HEK293T (cell line): Measurements from ENCODE around the gene GALNT16.

Experiments used
- CTCF ChIA-PET: fragments of 350-600 bp; formaldehyde crosslinking; extraction: SDS; loops from one replicate; lab custom pipeline; 2021; ENCODE audit warnings: antibody characterized with exemption, inconsistent platforms; lab: Yijun Ruan, JAX
- POLR2A ChIA-PET: fragments of 350-600 bp; formaldehyde crosslinking; extraction: SDS; loops from one replicate; lab custom pipeline; 2020; ENCODE audit warnings: antibody characterized with exemption, inconsistent platforms; lab: Yijun Ruan, JAX
- DNase-seq: peaks from one replicate; pipeline ENCODE4 v3.0.0; 2012; ENCODE audit warnings: mixed read lengths; ENCODE audit errors: extremely low spot score
- ARNT ChIP-seq: fragments of 450-650 bp; IDR thresholded peaks from 2 replicates; pipeline ENCODE4 v1.6.1; 2017; ENCODE audit warnings: mild to moderate bottlenecking
- BHLHE40 ChIP-seq: fragments of 450-650 bp; IDR thresholded peaks from 2 replicates; pipeline ENCODE4 v1.6.1; 2016; ENCODE audit warnings: mild to moderate bottlenecking, moderate library complexity, borderline replicate concordance
- CTBP1 ChIP-seq: fragments of 450-650 bp; IDR thresholded peaks from 2 replicates; pipeline ENCODE4 v1.6.1; 2016; ENCODE audit warnings: borderline replicate concordance
- ELF4 ChIP-seq: fragments of 450-650 bp; IDR thresholded peaks from 2 replicates; pipeline ENCODE4 v1.6.1; 2017; ENCODE audit warnings: antibody characterized with exemption
- FOXA1 ChIP-seq: fragments of 450-650 bp; IDR thresholded peaks from 2 replicates; pipeline ENCODE4 v1.6.1; 2016; ENCODE audit warnings: mild to moderate bottlenecking
- FOXK2 ChIP-seq: fragments of 450-650 bp; IDR thresholded peaks from 2 replicates; pipeline ENCODE4 v1.6.1; 2016; ENCODE audit warnings: mild to moderate bottlenecking
- FOXM1 ChIP-seq: fragments of 450-650 bp; IDR thresholded peaks from 2 replicates; pipeline ENCODE4 v1.6.1; 2017; ENCODE audit warnings: mild to moderate bottlenecking, borderline replicate concordance
- HDGF ChIP-seq: fragments of 450-650 bp; IDR thresholded peaks from 2 replicates; pipeline ENCODE4 v1.6.1; 2017; ENCODE audit warnings: antibody characterized with exemption, borderline replicate concordance
- L3MBTL2 ChIP-seq: fragments of 450-650 bp; conservative IDR thresholded peaks from 2 replicates; pipeline ENCODE4 v1.6.1; 2016; ENCODE audit warnings: mild to moderate bottlenecking
- LEF1 ChIP-seq: fragments of 450-650 bp; IDR thresholded peaks from 2 replicates; pipeline ENCODE4 v1.6.1; 2017; ENCODE audit warnings: mild to moderate bottlenecking, borderline replicate concordance
- NFRKB ChIP-seq: fragments of 450-650 bp; IDR thresholded peaks from 2 replicates; pipeline ENCODE4 v1.6.1; 2016; ENCODE audit warnings: mild to moderate bottlenecking, moderate library complexity
- SP1 ChIP-seq: fragments of 450-650 bp; IDR thresholded peaks from 2 replicates; pipeline ENCODE4 v1.6.1; 2017
- SUZ12 ChIP-seq: fragments of 450-650 bp; IDR thresholded peaks from 2 replicates; pipeline ENCODE4 v1.6.1; 2016; ENCODE audit warnings: mild to moderate bottlenecking
- TARDBP ChIP-seq: fragments of 450-650 bp; IDR thresholded peaks from 2 replicates; pipeline ENCODE4 v1.6.1; 2016
- ZNF384 ChIP-seq: fragments of 450-650 bp; IDR thresholded peaks from 2 replicates; pipeline ENCODE4 v1.6.1; 2016
- TF ChIP-seq, protein P1 (sequence below): fragments of 450-650 bp; IDR thresholded peaks from 2 replicates; pipeline ENCODE4 v1.6.1; 2016

GALNT16 gene

DNA sequence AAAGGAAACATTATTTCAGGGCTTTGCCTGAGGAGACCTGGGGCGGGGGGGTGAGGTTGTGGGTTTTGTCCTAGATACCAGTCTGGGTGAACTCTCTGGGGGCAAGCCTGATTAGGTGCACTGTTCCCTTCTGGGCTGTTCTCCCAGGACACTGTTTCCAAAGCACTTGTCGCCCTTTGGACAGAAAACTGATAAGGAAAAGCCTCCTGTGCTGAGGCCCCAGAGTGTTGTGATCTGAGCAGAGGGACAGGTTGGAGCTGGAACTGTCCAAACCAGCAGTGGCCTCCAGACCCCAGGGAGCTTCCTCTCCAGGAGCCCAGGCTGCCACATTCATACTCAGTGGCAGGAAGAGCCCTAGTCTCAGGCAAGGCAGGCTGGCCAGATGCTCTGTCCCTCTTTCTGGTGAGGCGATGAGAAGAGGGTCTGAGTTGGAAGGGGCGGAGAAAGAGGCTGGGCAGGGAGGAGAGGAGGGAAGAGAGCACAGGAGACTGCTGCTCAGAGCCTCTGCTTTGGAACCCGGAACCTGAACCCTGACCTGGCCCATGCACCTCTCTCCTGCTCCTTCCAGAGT, 1.9 kb downstream of the GALNT16 start:
- POLR2A ChIA-PET, result interaction anchor here (2.1 kb wide), 1 partner anchor 136 kb away, joined by 5 read pairs; the partner anchor contains the start of genes ERH and SLC39A9
- TF ChIP-seq TARDBP, result no peak
- TF ChIP-seq SUZ12, result no peak
- no peak for TF ChIP-seq ELF4
- TF ChIP-seq BHLHE40, result no peak
- no peak for TF ChIP-seq ZNF384
- TF ChIP-seq ARNT, result no peak
- no peak for TF ChIP-seq L3MBTL2
- no peak for TF ChIP-seq CTBP1
- TF ChIP-seq FOXA1, result no peak
- TF ChIP-seq, protein P1, sequence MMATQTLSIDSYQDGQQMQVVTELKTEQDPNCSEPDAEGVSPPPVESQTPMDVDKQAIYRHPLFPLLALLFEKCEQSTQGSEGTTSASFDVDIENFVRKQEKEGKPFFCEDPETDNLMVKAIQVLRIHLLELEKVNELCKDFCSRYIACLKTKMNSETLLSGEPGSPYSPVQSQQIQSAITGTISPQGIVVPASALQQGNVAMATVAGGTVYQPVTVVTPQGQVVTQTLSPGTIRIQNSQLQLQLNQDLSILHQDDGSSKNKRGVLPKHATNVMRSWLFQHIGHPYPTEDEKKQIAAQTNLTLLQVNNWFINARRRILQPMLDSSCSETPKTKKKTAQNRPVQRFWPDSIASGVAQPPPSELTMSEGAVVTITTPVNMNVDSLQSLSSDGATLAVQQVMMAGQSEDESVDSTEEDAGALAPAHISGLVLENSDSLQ, result no peak
- no peak for TF ChIP-seq FOXM1
- TF ChIP-seq SP1, result no peak
- no peak for TF ChIP-seq FOXK2
- no peak for TF ChIP-seq HDGF
- CTCF ChIA-PET, result interaction anchor here (0.6 to 2.5 kb wide), 7 partner anchors 13 to 198 kb away, joined by 3 to 13 read pairs (median 4); no protein-coding TSS in a partner anchor
- no peak for DNase-seq

DNA sequence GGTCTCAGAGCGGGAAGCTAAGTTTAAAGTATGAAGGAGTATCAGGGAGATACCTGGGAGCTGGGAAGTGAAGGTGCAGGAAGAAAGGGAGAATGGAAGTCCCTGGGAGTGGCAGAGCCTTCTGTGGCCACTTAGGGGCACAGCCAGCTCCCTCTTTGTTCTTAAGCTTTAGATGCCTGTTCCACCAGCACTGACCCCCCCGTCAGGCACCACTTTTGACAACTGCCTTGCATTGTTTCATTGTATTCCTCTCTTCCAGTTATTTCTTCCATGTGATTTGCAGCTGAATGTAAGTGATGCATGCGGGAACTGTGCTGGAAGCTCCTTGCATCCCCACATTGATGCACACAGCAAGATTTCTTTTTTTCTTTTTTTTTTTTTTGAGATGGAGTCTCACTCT, 2.6 kb downstream of the GALNT16 start:
- no peak for TF ChIP-seq FOXK2
- no peak for TF ChIP-seq SUZ12
- TF ChIP-seq, protein P1, result no peak
- TF ChIP-seq NFRKB, result no peak
- no peak for TF ChIP-seq ARNT
- TF ChIP-seq TARDBP, result no peak
- TF ChIP-seq HDGF, result no peak
- TF ChIP-seq CTBP1, result no peak
- no peak for TF ChIP-seq ELF4
- TF ChIP-seq LEF1, result no peak
- TF ChIP-seq L3MBTL2, result no peak
- no peak for TF ChIP-seq FOXA1
- TF ChIP-seq ZNF384, result no peak
- no peak for TF ChIP-seq BHLHE40
- no peak for TF ChIP-seq SP1
- no peak for TF ChIP-seq FOXM1
- POLR2A ChIA-PET, result interaction anchor here (2.1 kb wide), 1 partner anchor 136 kb away, joined by 5 read pairs; the partner anchor contains the start of genes ERH and SLC39A9
- no peak for DNase-seq
- CTCF ChIA-PET, result interaction anchor here (0.6 to 2.5 kb wide), 3 partner anchors 16 to 133 kb away, joined by 3 to 13 read pairs (median 4); no protein-coding TSS in a partner anchor

DNA sequence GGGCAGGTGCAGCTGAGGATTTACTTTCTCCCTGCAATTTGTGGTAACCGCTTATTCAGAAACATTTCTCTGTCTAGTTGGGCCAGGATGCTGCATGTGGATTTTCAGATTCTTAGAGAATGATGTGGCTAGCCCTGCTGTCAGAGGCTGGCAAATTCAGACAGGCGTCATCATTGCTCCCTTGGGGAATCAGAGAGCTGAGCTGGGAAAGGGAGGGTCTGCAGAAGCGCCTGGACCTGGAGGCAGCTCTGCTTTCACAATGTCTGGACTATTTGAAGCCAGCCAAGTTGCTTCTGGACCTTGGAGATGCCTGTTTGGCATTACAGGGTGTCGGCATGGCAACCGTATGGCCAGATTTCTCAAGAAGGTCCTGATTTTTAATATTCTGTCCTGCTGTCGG, 3.4 kb downstream of the GALNT16 start:
- DNase-seq, result no peak
- POLR2A ChIA-PET, result interaction anchor here (2.1 kb wide), 1 partner anchor 135 kb away, joined by 5 read pairs; the partner anchor contains the start of genes ERH and SLC39A9
- TF ChIP-seq, protein P1, result no peak
- CTCF ChIA-PET, result interaction anchor here (2.5 kb wide), 1 partner anchor 24 kb away, joined by 13 read pairs; no protein-coding TSS in a partner anchor

DNA sequence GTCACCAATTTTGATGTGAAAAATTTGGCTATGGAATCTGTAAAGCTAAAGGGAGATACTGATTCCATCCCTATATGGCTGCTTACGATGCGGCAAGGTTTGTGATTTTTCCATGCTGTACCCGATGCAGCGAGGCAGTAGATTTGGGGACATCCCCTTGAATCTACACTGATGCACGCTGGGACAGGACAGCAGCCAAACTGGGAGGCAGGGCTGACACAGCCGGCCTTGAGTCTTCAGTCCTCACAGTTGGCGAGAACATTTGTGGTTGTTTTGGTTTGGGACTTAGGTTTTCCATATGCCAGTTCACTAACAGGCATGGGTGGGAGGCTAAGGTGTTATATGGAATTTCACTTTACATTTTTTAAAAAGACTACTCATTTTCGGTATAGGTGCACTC, 3.8 kb downstream of the GALNT16 start:
- no peak for DNase-seq
- ChIA-PET POLR2A (interaction anchor here (2.1 kb wide), 1 partner anchor 135 kb away, joined by 5 read pairs; the partner anchor contains the start of genes ERH and SLC39A9), CTCF (no interaction called here)
- TF ChIP-seq ARNT (no peak), LEF1 (no peak), BHLHE40 (no peak)

DNA sequence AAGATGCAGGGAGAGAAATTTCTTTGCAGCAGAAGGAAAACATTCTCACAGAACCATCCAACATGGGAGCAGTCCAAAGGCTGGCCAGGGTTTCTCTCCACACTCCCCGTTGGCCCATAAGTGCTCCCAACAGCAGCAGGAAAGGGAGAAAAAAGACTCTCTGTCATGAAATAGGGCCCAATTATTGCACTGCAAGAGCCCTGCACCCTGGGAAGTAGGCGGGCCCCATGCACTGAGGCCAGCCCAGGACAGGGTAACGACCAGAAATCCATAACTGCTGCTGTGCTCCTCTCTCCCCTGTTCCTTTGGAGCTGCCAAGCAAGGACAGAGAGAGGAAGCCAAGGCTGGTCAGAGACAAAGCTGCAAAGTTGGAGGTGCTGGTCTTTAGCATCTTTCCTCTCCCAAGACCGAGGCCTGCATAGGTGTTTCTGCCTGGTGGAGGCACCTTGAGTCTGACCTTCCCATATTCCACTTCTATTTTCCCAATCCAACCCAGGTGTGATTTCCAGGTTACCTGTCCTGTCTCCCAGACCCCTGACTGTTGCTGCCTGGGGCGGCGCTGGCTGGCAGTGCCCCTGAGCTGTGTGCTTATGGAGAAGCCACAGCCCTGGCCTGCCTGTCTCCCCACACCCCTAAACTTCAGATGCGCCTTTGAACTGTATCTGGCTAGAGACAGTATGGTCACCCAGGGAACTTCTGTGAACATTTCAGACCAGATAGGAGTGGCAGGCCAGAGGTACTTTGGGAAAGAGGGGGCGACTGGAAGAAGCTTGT, 6.8 kb downstream of the GALNT16 start:
- CTCF ChIA-PET, result interaction anchor here (0.6 kb wide), 1 partner anchor 147 kb away, joined by 3 read pairs; no protein-coding TSS in a partner anchor
- TF ChIP-seq, protein P1, result no peak
- TF ChIP-seq FOXM1 (no peak), FOXK2 (no peak), ELF4 (no peak)
- no peak for DNase-seq
- POLR2A ChIA-PET, result no interaction called here

DNA sequence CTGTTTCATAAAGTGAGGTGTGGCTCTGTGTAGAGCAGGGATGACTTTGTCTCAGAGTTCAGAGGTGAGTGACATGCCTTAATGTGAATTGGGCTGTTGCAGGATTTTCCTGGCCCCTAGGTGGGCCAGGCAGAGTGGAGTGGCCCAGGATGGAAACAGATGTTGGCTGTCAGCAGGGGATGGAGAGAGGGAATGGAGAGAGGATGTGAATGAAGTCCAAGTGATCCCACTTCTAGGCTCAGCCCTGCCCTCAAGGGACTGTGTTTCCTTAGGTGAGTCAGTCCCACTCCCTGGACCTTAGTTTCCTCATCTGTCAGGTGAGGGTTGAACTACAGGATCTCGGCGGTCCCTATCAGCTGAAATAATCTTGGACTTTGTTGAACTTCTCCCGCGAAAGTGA, 7.5 kb downstream of the GALNT16 start:
- CTCF ChIA-PET, result interaction anchor here (0.6 kb wide), 1 partner anchor 146 kb away, joined by 3 read pairs; no protein-coding TSS in a partner anchor
- no peak for TF ChIP-seq FOXA1
- no peak for TF ChIP-seq LEF1
- no peak for TF ChIP-seq HDGF
- DNase-seq, result no peak
- POLR2A ChIA-PET, result no interaction called here
